ENCODE results near the gene CMSS1. TPM values are rescaled to one million over a fixed set of nuclear protein-coding genes. Genes with fewer than 3 reads are reported as not detected.

The CMSS1 gene
- total RNA-seq, 1 experiment from 2014 or later, result 64.1 TPM

DNA sequence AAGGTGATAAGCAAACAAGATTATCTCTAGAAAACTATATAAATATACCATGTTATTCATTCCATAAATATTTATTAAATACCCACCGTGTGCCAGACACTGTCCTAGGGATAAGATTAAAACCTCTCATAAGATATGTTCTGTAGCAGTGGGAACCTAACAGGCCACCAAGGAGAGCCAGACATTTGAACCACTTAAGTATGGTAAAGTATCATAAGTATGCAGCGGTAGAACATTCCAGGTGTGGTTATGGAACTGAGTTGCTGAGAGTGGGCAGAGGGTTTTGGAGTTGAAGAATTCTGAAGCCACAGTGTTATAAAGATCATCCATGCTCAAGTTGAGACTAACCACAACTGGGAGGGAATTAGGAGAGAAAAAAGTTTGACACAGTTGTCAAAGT, 282.0 kb downstream of the CMSS1 start:
- Histone ChIP-seq H3K9me2 (ENCODE audit: insufficient read depth) (no peaks in the 10 kb centered on the region), H2AFZ (ENCODE audit: low read depth, low read length, poor library complexity, severe bottlenecking) (no peak overlapping the region), H3K27me3 (ENCODE audit: insufficient read depth, low read length) (no peaks in the 10 kb centered on the region), H3K4me3 (replicated peaks in 1 of 2; ENCODE audit: low read depth in 1 of 2, low read length in 2 of 2) (no peak overlapping the region), H3K9ac (ENCODE audit: low read length) (no peak overlapping the region), H3K9me3 (ENCODE audit: control insufficient read depth in 1 of 2, insufficient read depth in 1 of 2, low read depth in 1 of 2, low read length in 2 of 2) (no peaks in the 10 kb centered on the region), H3K27ac (ENCODE audit: low read depth, low read length) (no peak overlapping the region), H4K20me1 (ENCODE audit: insufficient read depth) (no peaks in the 10 kb centered on the region), H3K79me2 (ENCODE audit: insufficient read depth, low read length) (no peaks in the 10 kb centered on the region), H3K36me3 (ENCODE audit: control insufficient read depth in 1 of 2, insufficient read depth in 2 of 2, low read length in 2 of 2) (no peaks in the 10 kb centered on the region), H3K4me1 (ENCODE audit: control insufficient read depth in 1 of 2, insufficient read depth in 2 of 2, low read length in 2 of 2) (no peaks in the 10 kb centered on the region), H3K4me2 (ENCODE audit: low read length) (no peak overlapping the region)
- ATAC-seq, result no peak
- TF ChIP-seq EZH2 (IDR thresholded peaks at IDR 0.05), result no peak
- no peak for TF ChIP-seq SP1 (IDR thresholded peaks at IDR 0.05; ENCODE audit: low read depth)
- TF ChIP-seq JUND (IDR thresholded peaks at IDR 0.05), result no peak
- no peak for TF ChIP-seq CBX3 (IDR thresholded peaks at IDR 0.05; ENCODE audit: low read depth)
- no peak for TF ChIP-seq ZNF274 (IDR thresholded peaks at IDR 0.05; ENCODE audit: low read depth, low read length)
- no peak for TF ChIP-seq FOSL1 (IDR thresholded peaks at IDR 0.05; ENCODE audit: low read depth)
- TF ChIP-seq RAD21 (IDR thresholded peaks at IDR 0.05; ENCODE audit: low read depth), result no peak
- BruUV-seq (replicated peaks), result no TSS peak
- intact Hi-C loops (cut with micrococcal nuclease), result no loop called here
- ChIA-PET POLR2A (no interaction called here), RAD21 (ENCODE audit: low non-redundant PET in 1 of 2, low total read pairs in 2 of 2, uncharacterized antibody in 2 of 2, unreplicated experiment in 2 of 2) (no interaction called here), CTCF (no interaction called here)
- DNase-seq (ENCODE audit: low read depth, low spot score), result no peak

DNA sequence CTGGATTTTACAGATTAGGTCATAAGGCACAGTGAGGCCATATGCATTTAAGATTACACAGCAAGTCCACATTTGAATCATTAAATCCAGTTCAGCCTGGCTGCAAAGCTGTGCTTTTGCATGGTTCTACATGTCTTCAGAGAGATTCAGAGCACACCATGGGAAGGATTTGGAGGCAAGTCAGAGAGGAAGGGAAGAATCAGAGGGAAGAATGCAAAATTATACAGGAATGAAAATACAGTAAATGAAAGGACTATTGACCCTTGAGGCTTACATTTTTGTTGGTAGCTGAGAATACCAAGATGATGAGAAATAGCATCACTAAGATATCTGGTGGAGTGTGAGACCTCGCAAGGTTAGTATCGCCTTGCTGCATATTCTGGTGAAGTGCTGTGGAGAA, 282.8 kb downstream of the CMSS1 start:
- Histone ChIP-seq H3K27ac (ENCODE audit: low read depth, low read length) (no peak overlapping the region), H3K36me3 (ENCODE audit: control insufficient read depth in 1 of 2, insufficient read depth in 2 of 2, low read length in 2 of 2) (no peaks in the 10 kb centered on the region), H2AFZ (ENCODE audit: low read depth, low read length, poor library complexity, severe bottlenecking) (no peak overlapping the region), H4K20me1 (ENCODE audit: insufficient read depth) (no peaks in the 10 kb centered on the region), H3K9ac (ENCODE audit: low read length) (no peak overlapping the region), H3K4me2 (ENCODE audit: low read length) (no peak overlapping the region), H3K4me3 (replicated peaks in 1 of 2; ENCODE audit: low read depth in 1 of 2, low read length in 2 of 2) (no peak overlapping the region), H3K79me2 (ENCODE audit: insufficient read depth, low read length) (no peaks in the 10 kb centered on the region), H3K9me3 (ENCODE audit: control insufficient read depth in 1 of 2, insufficient read depth in 1 of 2, low read depth in 1 of 2, low read length in 2 of 2) (no peaks in the 10 kb centered on the region), H3K9me2 (ENCODE audit: insufficient read depth) (no peaks in the 10 kb centered on the region), H3K4me1 (ENCODE audit: control insufficient read depth in 1 of 2, insufficient read depth in 2 of 2, low read length in 2 of 2) (no peaks in the 10 kb centered on the region), H3K27me3 (ENCODE audit: insufficient read depth, low read length) (no peaks in the 10 kb centered on the region)
- no TSS peak for BruUV-seq (replicated peaks)
- DNase-seq (ENCODE audit: low read depth, low spot score) (no peak), ATAC-seq (no peak)
- ChIA-PET RAD21 (ENCODE audit: low non-redundant PET in 1 of 2, low total read pairs in 2 of 2, uncharacterized antibody in 2 of 2, unreplicated experiment in 2 of 2) (no interaction called here), POLR2A (no interaction called here), CTCF (no interaction called here)
- intact Hi-C loops (cut with micrococcal nuclease), result no loop called here
- no peak for TF ChIP-seq POLR2A (IDR thresholded peaks at IDR 0.05; ENCODE audit: borderline replicate concordance, extremely low read depth, insufficient read depth, insufficient read length)
- TF ChIP-seq CBX3 (IDR thresholded peaks at IDR 0.05; ENCODE audit: low read depth), result no peak
- no peak for TF ChIP-seq FOSL1 (IDR thresholded peaks at IDR 0.05; ENCODE audit: low read depth)
- TF ChIP-seq, protein P1, sequence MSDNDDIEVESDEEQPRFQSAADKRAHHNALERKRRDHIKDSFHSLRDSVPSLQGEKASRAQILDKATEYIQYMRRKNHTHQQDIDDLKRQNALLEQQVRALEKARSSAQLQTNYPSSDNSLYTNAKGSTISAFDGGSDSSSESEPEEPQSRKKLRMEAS (IDR thresholded peaks at IDR 0.05), result no peak
- TF ChIP-seq ZNF274 (IDR thresholded peaks at IDR 0.05; ENCODE audit: low read depth, low read length), result no peak
- no peak for TF ChIP-seq EZH2 (IDR thresholded peaks at IDR 0.05)
- TF ChIP-seq JUND (IDR thresholded peaks at IDR 0.05), result no peak
